GM12892 (cell line): ENCODE data around the gene GLTP.

Experiments
- POLR2A ChIP-seq: IDR thresholded peaks from 2 replicates; pipeline ENCODE4 v1.6.1; 2011; ENCODE audit warnings: low read depth, low read length, control low read depth
- POLR2AphosphoS5 ChIP-seq: IDR thresholded peaks from 2 replicates; pipeline ENCODE4 v1.6.1; 2011; ENCODE audit warnings: low read depth, low read length, control low read depth
- TAF1 ChIP-seq: IDR thresholded peaks from 2 replicates; pipeline ENCODE4 v1.6.1; 2011; ENCODE audit warnings: low read depth, mild to moderate bottlenecking, control low read depth, low read length, borderline replicate concordance

DNA sequence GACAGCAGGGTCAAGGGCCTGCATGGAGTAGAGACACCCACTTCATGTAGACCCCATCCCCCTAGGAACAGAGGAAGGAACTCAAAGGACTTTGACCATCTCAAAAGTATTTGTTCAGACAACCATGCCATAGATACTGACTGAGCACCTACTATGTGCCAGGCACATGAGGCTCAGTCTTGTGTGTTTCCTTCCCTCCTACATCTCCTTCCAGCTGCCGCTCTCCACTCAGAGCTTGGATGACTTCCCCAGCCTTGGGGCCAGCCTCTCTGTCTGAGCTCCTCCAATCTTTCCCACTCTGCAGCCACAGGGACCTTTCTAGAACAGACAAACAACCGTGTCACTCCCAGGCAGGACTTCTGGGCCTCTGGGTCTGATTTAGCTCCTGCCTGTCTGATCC, 49.6 kb downstream of the GLTP start:
- TF ChIP-seq POLR2AphosphoS5 (no peak), POLR2A (no peak), TAF1 (no peak)
